ENCODE data around the gene ADAD2. TPM values are rescaled to one million over a fixed set of nuclear protein-coding genes. Genes with fewer than 3 reads are reported as not detected.
"Not testable (repeated sequence)": the region's sequence is repeated elsewhere in the genome, so short reads cannot be mapped to it uniquely, and the experiment has no call there.

The ADAD2 gene
- total RNA-seq, 4 donors from 2014 or later = 1.1 to 4.2 (median 1.9) TPM; not detected in 1

DNA sequence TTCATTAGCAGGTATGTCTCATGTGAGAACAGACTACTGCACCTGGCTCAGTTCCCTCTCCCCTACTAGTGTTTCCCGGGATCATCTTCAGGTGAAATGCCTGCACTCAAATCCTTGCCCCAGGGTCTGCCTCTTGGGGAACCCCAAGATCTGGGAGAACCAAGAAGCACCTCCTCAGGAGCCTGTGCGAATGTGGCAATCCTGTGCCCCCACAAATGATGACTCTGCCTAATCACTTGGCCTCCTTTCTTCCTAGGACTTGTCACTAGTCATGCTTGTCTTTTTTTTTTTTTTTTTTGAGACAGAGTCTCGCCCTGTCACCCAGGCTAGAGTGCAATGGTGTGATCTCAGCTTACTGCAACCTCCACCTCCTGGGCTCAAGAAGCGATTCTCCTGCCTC lies 21.7 kb downstream of the ADAD2 start:
- TF ChIP-seq, protein P1, sequence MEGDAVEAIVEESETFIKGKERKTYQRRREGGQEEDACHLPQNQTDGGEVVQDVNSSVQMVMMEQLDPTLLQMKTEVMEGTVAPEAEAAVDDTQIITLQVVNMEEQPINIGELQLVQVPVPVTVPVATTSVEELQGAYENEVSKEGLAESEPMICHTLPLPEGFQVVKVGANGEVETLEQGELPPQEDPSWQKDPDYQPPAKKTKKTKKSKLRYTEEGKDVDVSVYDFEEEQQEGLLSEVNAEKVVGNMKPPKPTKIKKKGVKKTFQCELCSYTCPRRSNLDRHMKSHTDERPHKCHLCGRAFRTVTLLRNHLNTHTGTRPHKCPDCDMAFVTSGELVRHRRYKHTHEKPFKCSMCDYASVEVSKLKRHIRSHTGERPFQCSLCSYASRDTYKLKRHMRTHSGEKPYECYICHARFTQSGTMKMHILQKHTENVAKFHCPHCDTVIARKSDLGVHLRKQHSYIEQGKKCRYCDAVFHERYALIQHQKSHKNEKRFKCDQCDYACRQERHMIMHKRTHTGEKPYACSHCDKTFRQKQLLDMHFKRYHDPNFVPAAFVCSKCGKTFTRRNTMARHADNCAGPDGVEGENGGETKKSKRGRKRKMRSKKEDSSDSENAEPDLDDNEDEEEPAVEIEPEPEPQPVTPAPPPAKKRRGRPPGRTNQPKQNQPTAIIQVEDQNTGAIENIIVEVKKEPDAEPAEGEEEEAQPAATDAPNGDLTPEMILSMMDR (IDR thresholded peaks at IDR 0.05) = no peak
- TF ChIP-seq POLR2A (IDR thresholded peaks at IDR 0.05) = no peak
- Histone ChIP-seq H3K4me3 (no peak overlapping the region), H3K36me3 (no peaks in the 10 kb centered on the region), H3K4me1 (no peaks in the 10 kb centered on the region), H3K27me3 (no peaks in the 10 kb centered on the region), H3K27ac (no peak overlapping the region), H3K9me3 (no peaks in the 10 kb centered on the region)
- WGBS, 2 donors = 60 to 66% methylated on average over 2 to 4 of the region's 4 CpGs
- intact Hi-C loops (cut with DNase I) = no loop called here
- no peak for DNase-seq

DNA sequence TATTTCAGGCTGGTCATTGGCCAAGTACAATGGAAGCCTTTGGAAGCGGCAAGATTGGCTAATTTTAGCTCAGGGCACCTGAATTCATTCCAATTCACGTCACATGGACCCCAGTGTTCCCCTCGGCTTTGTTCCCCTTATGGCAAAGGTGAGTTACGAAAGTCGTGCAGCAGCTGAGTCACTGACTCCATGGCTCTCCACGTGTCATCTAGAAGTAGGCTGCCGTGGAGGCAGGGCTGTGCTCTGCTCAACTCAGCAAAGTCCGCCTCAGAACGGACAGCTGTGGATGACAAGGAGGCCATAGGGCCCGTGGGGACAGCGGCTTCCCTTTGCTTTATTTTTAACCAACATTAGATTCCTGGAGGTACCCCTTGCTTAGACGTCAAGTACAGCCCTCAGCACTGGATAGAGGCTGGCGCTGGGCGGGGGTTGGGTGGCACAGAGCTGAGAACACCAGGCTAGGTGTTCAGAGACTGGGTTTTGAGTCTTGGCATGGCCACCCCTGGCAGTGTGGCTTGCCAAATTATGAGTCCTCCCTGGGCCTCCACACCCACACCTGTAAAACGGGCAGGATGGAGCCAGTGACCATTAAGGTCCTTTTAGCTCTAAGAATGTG lies 23.6 kb downstream of the ADAD2 start:
- DNase-seq = no peak
- no peak overlapping the region for H3K4me3 ChIP-seq
- no peaks in the 10 kb centered on the region for H3K9me3 ChIP-seq
- no peaks in the 10 kb centered on the region for H3K27me3 ChIP-seq
- TF ChIP-seq POLR2A (IDR thresholded peaks at IDR 0.05) = no peak
- TF ChIP-seq, protein P1 (IDR thresholded peaks at IDR 0.05) = no peak
- no peaks in the 10 kb centered on the region for H3K36me3 ChIP-seq
- H3K4me1 ChIP-seq = no peaks in the 10 kb centered on the region
- intact Hi-C loops (cut with DNase I) = no loop called here
- WGBS, 2 donors = 73 to 78% methylated on average over 9 to 13 of the region's 15 CpGs
- no peak overlapping the region for H3K27ac ChIP-seq

DNA sequence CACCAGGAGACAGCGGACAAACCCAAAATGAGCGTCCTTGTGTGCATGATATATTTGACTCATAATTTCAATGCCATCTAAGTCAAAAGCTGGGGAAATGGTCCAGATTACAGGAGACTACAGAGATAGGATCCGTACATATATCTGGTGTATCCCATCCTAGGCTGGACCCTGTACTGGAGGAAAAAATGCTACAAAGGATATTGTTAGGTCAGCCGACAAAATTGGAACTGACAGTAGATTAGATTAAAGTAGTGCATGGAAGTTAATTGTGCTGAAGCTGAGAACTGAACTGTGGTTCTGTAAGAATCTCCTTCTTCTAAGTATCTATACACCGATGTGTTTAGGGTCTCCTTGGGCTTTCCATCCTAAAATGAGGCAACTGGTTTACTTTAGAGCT lies 24.6 kb downstream of the ADAD2 start:
- Histone ChIP-seq H3K27ac (no peak overlapping the region), H3K27me3 (no peaks in the 10 kb centered on the region), H3K36me3 (no peaks in the 10 kb centered on the region), H3K4me1 (no peaks in the 10 kb centered on the region), H3K4me3 (no peak overlapping the region), H3K9me3 (no peaks in the 10 kb centered on the region)
- 88% methylated on average over 5 of the region's 5 CpGs for WGBS, 2 donors
- DNase-seq = no peak
- intact Hi-C loops (cut with DNase I) = no loop called here
- TF ChIP-seq POLR2A (IDR thresholded peaks at IDR 0.05) = no peak
- TF ChIP-seq, protein P1 (IDR thresholded peaks at IDR 0.05) = no peak

DNA sequence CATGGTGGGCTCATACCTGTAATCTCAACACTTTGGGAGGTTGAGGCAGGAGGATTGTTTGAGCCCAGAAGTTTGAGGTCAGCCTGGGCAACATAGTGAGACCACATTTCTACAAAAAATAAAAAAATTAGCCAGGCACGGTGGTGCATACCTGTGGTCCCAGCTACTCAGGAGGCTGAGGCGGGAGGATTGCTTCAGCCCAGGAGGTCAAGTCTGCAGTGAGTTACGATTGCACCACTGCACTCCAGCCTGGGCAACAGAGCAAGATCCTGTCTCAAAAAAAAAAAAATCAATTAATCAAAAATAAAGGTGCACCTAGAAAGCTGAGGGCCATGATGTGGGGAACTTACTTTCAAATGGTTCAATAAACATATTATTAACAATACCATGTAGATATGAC lies 25.2 kb downstream of the ADAD2 start:
- H3K4me3 ChIP-seq; H3K27ac ChIP-seq; H3K9me3 ChIP-seq; H3K27me3 ChIP-seq; H3K36me3 ChIP-seq; intact Hi-C loops (cut with DNase I); DNase-seq; H3K4me1 ChIP-seq: not testable (repeated sequence)
- 85 to 93% methylated on average over 3 of the region's 3 CpGs for WGBS, 2 donors

DNA sequence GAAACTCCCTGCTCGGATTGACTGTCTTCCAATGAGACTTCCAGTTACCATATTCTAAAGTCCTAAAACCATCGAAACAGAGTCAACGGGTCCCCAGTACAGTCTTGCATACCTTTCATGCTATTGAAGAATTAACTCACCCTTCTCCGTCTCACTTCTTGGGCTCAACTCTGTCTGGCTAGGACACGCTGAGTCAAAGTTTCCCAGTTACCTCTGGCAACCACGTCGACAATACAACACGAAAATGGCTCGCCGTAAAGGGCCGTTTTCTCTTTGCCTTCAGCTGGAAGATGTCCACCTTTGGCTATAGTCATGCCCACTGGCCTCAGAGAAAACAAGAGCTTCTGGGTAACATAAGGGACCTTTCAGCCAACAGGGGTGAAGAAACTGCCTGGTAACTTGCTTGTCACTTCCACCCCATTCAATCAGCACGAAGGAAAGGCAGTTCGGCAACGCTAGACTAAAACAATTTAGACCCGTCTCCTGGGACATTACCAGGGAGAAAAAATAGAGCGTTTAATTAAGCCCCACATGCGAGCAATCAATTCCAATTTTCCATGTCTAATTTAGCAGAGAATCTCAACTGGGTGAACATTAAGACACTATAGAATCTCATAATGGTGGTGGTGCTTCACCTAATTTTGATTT lies 27.3 kb downstream of the ADAD2 start:
- Histone ChIP-seq H3K27me3 (no peaks in the 10 kb centered on the region), H3K9me3 (no peaks in the 10 kb centered on the region), H3K4me1 (no peaks in the 10 kb centered on the region), H3K4me3 (no peak overlapping the region), H3K27ac (no peak overlapping the region), H3K36me3 (no peaks in the 10 kb centered on the region)
- 76 to 79% methylated on average over 16 to 17 of the region's 17 CpGs for WGBS, 2 donors
- DNase-seq = no peak
- intact Hi-C loops (cut with DNase I) = no loop called here
- TF ChIP-seq, protein P1 (IDR thresholded peaks at IDR 0.05) = no peak
- no peak for TF ChIP-seq POLR2A (IDR thresholded peaks at IDR 0.05)

Measured in esophagus squamous epithelium (tissue), 5 donors.